GM21367 (cell line): Measurements from ENCODE around the gene IL17REL.

Source experiments
- ATAC-seq: cut with Tn5 transposase; IDR thresholded peaks from one replicate; pipeline ENCODE4 v1.9.1; 2021; ENCODE audit not compliant: unreplicated experiment

The IL17REL gene

GRCh38 chr22:50046481-50047245, 34.1 kb upstream of the IL17REL start:
- ATAC-seq: no peak

- no peak for ATAC-seq
These were observed 33.5 kb upstream of the IL17REL start for GRCh38 chr22:50046019-50046415.

GRCh38 chr22:50045211-50046018, 32.9 kb upstream of the IL17REL start:
- no peak for ATAC-seq

- ATAC-seq: no peak
These were observed 32.0 kb upstream of the IL17REL start for GRCh38 chr22:50044485-50045118.

GRCh38 chr22:50041361-50042065, 28.9 kb upstream of the IL17REL start:
- ATAC-seq: no peak

GRCh38 chr22:50040717-50041116, 28.2 kb upstream of the IL17REL start:
- no peak for ATAC-seq

- ATAC-seq: no peak
These were observed 27.3 kb upstream of the IL17REL start for GRCh38 chr22:50039669-50040443.

- ATAC-seq: no peak
These were observed 23.6 kb upstream of the IL17REL start for GRCh38 chr22:50035976-50036724.

GRCh38 chr22:50035131-50035881, 22.7 kb upstream of the IL17REL start:
- ATAC-seq: no peak

GRCh38 chr22:50034126-50035081, 21.8 kb upstream of the IL17REL start:
- ATAC-seq: no peak

GRCh38 chr22:50032941-50033601, 20.5 kb upstream of the IL17REL start:
- ATAC-seq: no peak

GRCh38 chr22:50032109-50032871, 19.7 kb upstream of the IL17REL start:
- ATAC-seq: no peak

- no peak for ATAC-seq
These were observed 18.9 kb upstream of the IL17REL start for GRCh38 chr22:50031189-50032091.

GRCh38 chr22:50030297-50031188, 18.0 kb upstream of the IL17REL start:
- ATAC-seq: no peak
